ENCODE data around the gene UGT1A10.
"Not testable (repeated sequence)": the region's sequence is repeated elsewhere in the genome, so short reads cannot be mapped to it uniquely, and the experiment has no call there.

Gene UGT1A10

DNA sequence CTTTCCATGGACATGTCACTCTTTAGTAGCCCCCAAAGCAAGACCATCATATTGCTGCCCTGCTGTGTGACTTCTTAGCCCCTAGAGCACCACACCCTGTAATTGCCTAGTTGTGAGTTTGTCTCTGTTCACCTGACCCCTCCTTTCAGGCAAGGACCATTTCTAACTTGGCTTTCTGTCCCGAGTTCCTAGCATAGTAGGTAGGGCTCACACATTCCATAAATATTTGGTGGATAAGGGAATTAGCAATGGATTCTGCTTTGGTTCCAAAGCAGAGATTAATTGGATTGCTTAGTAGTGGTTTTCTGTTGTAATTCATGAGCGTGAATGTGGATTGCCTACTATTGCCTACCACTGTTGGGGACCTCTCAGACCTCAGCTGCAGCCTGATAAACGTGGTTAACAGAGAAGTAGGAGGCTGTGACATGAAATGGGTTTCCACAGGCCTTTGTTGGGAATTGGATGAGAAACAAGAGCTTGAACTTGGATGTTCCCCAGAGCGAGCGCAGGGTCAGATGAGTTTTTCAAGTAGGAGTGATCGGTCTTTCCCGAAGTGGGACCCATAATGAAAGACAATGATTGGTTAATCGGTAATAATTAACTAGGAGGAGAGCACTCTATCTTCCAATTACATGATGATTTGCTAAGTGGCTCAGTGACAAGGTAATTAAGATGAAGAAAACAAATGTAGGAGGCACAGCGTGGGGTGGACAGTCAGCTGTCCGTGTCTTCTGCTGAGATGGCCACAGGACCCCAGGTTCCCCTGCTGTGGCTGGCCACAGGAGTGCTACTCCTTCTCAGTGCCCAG is 110.4 kb downstream of the UGT1A10 start:
- no peak for DNase-seq

DNA sequence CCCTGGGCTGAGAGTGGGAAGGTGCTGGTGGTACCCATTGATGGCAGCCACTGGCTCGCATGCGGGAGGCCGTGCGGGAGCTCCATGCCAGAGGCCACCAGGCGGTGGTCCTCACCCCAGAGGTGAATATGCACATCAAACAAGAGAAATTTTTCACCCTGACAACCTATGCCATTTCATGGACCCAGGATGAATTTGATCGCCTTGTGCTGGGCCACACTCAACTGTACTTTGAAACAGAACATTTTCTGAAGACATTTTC is 111.0 kb downstream of the UGT1A10 start:
- no peak for DNase-seq

GRCh38 chr2:233750689-233751088 is 114.4 kb downstream of the UGT1A10 start:
- DNase-seq, result not testable (repeated sequence)

DNA sequence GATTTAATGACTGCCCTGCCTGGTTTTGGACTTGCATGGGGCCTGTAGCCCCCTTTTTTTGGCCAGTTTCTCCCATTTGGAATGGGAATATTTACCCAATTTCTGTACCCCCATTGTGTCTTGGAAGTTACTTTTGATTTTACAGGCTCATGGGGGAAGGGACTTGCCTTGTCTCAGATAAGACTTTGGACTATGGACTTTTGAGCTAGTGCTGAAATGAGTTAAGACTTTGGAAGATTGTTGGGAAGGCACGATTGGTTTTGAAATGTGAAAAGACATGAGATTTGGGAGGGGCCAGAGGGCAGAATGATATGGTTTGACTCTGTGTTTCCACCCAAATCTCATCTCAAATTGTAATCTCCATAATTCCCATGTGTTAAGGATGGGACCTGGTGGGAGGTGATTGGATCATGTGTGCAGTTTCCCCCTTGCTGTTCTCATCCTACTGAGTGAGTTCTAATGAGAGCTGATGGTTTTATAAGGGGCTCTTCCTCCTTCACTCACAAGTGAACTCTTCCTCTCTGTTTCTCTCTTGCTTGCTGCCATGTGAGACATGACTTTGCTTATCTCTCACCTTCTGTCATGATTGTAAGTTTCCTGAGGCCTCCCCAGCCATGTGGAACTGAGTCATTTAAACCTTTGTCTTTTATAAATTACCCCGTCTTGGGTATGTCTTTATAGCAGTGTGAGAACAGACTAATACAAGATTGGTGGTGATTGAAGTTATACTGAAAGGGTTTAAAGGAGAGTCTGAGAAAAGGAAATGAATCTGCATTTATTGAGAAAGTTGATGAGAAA is 115.2 kb downstream of the UGT1A10 start:
- not testable (repeated sequence) for DNase-seq

DNA sequence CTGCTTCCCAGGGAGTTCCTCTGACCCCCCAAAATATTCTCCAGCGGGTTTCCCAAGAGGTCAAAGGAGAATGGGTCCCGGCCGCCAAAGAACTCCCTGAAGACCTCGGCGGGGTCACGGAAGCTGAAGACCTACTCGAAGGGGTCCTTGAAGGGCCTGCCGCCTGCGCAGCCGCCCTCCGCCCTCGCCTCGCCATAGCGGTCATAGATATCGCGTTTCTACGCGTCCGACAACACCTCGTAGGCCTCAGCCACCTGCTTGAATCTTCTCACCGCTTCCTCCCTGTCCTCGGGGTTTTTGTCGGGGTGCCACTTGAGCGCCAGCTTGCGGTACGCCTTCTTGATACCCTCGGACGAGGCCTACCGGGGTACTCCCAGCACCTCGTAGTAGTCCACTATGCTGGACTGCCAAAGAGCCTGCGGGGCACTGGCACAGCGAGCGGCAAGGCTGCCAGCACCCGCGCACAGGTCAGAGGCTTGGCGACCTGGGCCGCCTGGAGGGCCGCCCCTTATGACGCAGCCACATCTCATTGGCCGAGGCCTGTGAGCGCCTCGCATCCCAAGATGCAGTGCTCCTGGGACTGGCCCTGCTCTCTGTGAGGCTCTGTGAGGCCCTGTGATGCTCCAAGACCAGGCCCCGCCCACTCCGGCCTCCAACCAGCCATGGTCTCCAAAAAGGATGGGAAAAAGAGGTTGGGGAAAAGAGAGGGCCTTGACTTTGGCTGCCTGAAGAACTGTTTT is 118.8 kb downstream of the UGT1A10 start:
- DNase-seq, result no peak

DNA sequence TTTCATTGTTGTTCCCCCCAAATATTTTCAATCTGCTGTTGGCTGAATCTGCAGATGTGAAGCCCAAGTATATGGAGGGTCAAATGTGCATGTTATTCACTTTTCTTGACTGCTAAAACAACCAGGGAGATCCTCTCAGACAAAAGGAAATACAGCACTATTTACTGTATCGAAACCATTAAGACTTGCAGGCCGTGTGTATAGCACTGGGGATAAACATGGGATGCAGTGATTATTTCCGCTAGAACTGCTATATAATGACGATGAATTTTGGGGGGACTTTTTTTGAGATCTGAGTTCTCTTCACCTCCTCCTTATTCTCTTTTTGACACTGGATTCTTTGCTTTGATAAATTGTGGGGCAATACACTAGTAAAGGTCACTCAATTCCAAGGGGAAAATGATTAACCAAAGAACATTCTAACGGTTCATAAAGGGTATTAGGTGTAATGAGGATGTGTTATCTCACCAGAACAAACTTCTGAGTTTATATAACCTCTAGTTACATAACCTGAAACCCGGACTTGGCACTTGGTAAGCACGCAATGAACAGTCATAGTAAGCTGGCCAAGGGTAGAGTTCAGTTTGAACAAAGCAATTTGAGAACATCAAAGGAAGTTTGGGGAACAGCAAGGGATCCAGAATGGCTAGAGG is 120.3 kb downstream of the UGT1A10 start:
- no peak for DNase-seq

- no peak for DNase-seq
These were observed 121.9 kb downstream of the UGT1A10 start for GRCh38 chr2:233758141-233758540.

DNA sequence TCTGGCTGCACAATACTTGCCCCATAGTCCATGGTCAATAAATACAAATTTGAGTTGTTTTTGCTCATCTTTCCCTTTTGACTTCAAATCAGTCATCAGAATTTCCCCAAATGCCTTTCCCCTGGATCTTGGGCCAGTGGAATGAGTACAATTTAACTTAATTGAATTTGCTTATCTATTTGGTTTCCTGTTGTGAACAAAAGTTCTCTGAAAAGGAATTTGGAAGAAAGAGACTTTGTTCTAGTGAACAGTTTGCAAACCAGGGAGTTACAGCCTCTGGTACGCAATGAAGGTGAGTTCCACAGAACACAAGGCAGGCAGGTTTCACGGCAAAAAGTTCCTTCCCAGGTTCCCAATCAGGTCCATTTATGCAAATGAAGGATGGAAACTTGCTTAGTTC is 122.6 kb downstream of the UGT1A10 start:
- DNase-seq, result no peak

DNA sequence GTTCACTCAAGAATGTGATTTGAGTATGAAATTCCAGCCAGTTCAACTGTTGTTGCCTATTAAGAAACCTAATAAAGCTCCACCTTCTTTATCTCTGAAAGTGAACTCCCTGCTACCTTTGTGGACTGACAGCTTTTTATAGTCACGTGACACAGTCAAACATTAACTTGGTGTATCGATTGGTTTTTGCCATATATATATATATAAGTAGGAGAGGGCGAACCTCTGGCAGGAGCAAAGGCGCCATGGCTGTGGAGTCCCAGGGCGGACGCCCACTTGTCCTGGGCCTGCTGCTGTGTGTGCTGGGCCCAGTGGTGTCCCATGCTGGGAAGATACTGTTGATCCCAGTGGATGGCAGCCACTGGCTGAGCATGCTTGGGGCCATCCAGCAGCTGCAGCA is 123.8 kb downstream of the UGT1A10 start, which contains the start of gene UGT1A1:
Gene UGT1A1 (plus strand): TSS at position 228 of the 400 bp plus-strand sequence. CDS start 18 bp downstream, at position 246.
- no peak for DNase-seq

- no peak for DNase-seq
These were observed 125.0 kb downstream of the UGT1A10 start for GRCh38 chr2:233761040-233761769.

DNA sequence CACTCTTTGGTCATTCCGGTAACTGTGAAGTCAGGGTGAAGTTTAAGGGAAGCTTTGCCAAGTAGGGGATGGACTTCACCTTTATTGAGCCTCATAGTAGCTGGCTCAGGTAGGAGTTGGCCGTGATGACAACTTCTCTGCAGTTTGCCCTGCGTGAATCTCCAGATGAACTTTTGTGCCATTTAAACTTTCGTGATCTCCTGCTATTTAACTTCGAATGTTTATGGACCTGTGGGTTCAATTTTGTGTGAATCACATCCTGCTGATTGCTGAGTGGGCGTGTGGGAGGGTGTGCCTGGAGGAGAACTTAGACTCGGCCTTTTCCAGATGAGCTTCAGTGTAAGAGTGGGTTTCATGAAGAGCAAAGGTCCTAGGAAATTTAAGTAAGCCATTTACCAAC is 128.0 kb downstream of the UGT1A10 start:
- DNase-seq, result no peak

GRCh38 chr2:233764761-233765160 is 128.5 kb downstream of the UGT1A10 start:
- DNase-seq, result no peak

DNA sequence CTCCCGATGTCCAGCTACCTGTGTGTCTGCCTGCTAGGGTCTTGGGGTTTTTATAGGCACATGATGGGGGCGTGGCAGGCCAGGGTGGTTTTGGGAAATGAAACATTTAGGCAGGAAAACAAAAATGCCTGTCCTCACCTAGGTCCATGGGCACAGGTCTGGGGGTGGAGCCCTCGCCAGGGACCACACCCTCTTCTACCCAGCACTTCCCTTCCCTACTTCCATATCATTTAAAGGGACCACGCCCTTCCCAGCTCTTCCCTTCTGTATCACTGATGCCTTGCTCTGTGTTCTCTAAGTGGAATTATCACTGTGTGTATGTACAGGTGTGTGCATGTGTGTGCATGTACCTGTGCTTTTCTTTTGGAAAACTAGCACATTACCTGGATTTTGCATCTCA is 130.2 kb downstream of the UGT1A10 start:
- no peak for DNase-seq

DNA sequence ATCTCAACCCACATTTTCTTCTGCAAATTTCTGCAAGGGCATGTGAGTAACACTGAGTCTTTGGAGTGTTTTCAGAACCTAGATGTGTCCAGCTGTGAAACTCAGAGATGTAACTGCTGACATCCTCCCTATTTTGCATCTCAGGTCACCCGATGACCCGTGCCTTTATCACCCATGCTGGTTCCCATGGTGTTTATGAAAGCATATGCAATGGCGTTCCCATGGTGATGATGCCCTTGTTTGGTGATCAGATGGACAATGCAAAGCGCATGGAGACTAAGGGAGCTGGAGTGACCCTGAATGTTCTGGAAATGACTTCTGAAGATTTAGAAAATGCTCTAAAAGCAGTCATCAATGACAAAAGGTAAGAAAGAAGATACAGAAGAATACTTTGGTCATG is 131.8 kb downstream of the UGT1A10 start:
- DNase-seq, result no peak

DNA sequence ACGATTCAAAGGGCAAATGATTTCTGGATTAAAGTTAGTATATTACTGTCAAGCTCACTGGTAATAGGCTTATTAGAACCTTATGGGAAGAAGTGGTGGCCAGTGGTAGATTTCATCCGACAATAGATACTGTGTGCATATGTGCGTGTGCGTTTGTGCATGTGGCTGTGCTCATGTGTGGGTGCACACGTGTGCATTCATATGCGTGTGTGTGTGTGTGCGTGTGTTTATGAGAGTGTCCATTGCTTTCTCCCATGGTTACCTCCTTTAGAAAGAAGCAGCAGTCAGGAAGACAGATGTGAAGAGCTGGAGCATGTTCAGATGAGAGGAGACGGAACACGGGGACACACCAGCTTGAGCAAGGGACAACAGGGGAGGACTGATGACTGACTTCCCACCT is 133.0 kb downstream of the UGT1A10 start:
- DNase-seq, result no peak

GRCh38 chr2:233772153-233772552 is 135.9 kb downstream of the UGT1A10 start:
- no peak for DNase-seq

- no peak for DNase-seq
These were observed 136.3 kb downstream of the UGT1A10 start for GRCh38 chr2:233772583-233772982.

- DNase-seq, result no peak
These were observed 137.6 kb downstream of the UGT1A10 start for GRCh38 chr2:233773854-233774253.

DNA sequence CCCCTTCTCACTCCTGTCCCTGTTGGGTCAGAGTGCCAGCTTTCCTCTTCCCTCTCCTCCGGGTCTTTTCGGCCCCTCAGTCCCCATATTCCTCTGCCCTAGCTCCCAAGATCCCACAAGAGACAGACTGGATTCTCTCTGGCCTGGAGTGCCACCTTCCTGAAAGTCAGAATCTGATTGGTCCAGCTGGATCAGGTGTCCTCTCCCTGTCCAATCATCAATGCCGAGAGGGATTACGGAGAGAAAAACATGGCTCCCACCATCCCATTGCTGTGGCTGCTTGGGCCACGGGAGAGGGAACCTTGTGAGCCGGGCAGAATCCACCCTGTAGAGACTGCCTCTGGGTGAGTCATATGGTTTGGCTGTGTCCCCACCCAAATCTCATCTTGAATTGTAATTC is 139.2 kb downstream of the UGT1A10 start:
- no peak for DNase-seq

DNA sequence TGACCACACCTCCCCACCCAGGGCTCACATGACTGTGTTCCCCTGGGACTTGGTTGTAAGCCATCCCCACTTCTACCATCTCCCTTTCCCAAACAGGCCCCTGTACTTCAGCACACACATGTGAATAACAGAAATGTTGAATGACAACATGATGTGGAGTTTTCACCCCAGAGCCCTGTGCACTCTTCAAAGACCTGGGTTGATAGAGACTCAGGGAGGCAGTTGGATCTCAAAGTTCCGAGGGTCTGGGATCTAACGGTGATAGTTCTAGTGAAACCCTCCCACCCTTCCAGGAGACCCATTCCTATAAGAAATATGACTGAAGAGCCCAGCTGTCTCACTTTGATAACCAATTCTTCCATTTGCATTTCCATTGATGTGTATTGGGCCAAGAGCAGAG is 141.8 kb downstream of the UGT1A10 start, which contains the start of gene MROH2A:
Gene MROH2A (plus strand): TSS at position 301 of the 400 bp plus-strand sequence. CDS start 1,029 bp downstream, outside the sequence.
- no peak for DNase-seq

- DNase-seq, result no peak
These were observed 143.5 kb downstream of the UGT1A10 start for GRCh38 chr2:233779722-233780121.

DNA sequence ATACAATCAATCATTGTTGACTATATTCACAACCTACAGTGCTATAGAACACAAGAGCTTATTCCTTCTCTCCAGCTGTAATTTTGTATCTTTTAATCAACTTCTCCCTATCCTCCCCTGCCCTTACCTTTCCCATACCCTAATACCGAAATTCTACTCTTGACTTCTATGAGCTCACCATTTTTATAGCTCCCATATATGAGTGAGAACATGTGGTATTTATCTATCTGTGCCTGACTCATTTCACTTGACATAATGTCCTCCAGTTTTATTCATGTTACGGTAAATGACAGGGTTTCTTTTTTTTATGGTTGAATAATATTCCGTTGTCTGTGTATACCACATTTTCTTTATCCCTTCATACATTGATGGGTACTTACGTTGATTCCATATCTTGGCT is 144.5 kb downstream of the UGT1A10 start:
- no peak for DNase-seq

Data from CD4-positive, alpha-beta T cell treated with Interleukin-6 for 4 hours (primary cell).